ENCODE measurements around the gene DAAM2.

GRCh38 chr6:39840781-39841180 is 48.6 kb downstream of the DAAM2 start:
- TF ChIP-seq POLR2AphosphoS5 (IDR thresholded peaks at IDR 0.05; ENCODE audit: insufficient read depth in 1 of 2, low read depth in 1 of 2): no peak
- TF ChIP-seq, protein P1, sequence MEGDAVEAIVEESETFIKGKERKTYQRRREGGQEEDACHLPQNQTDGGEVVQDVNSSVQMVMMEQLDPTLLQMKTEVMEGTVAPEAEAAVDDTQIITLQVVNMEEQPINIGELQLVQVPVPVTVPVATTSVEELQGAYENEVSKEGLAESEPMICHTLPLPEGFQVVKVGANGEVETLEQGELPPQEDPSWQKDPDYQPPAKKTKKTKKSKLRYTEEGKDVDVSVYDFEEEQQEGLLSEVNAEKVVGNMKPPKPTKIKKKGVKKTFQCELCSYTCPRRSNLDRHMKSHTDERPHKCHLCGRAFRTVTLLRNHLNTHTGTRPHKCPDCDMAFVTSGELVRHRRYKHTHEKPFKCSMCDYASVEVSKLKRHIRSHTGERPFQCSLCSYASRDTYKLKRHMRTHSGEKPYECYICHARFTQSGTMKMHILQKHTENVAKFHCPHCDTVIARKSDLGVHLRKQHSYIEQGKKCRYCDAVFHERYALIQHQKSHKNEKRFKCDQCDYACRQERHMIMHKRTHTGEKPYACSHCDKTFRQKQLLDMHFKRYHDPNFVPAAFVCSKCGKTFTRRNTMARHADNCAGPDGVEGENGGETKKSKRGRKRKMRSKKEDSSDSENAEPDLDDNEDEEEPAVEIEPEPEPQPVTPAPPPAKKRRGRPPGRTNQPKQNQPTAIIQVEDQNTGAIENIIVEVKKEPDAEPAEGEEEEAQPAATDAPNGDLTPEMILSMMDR (IDR thresholded peaks at IDR 0.05): no peak

Data from vagina (tissue), 2 donors.